GM20431 (cell line): ENCODE measurements around the gene SCYGR1.
"Not testable (repeated sequence)": the region's sequence is repeated elsewhere in the genome, so short reads cannot be mapped to it uniquely, and the experiment has no call there.

Source experiments
- in situ Hi-C: fragments of 300-500 bp; cut with MseI, MboI; formaldehyde crosslinking; loops from one replicate; pipeline ENCODE4 v1.15.0; 2020; ENCODE audit warnings: low sequenced_read_pairs; ENCODE audit not compliant: unreplicated experiment

Gene SCYGR1, protein sequence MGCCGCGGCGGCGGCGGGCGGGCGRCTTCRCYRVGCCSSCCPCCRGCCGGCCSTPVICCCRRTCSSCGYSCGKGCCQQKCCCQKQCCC

DNA sequence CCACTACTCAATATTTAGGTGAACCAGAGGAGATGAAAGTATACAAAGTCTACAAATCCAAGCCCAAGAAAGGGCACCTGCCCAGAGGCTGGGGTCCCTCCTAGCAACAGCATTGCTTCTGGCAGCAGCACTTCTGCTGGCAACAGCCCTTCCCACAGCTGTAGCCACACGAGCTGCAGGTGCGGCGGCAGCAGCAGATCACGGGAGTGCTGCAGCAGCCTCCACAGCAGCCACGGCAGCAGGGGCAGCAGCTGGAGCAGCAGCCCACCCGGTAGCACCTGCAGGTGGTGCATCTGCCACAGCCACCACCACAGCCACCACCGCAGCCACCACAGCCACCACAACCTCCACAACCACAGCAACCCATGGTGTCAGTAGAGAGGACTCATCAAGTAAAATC lies at the start of gene SCYGR1:
Gene SCYGR1 (minus strand): TSS at position 367 of the 400 bp plus-strand sequence. CDS start 0 bp downstream, at position 367.
- in situ Hi-C loops: not testable (repeated sequence)

DNA sequence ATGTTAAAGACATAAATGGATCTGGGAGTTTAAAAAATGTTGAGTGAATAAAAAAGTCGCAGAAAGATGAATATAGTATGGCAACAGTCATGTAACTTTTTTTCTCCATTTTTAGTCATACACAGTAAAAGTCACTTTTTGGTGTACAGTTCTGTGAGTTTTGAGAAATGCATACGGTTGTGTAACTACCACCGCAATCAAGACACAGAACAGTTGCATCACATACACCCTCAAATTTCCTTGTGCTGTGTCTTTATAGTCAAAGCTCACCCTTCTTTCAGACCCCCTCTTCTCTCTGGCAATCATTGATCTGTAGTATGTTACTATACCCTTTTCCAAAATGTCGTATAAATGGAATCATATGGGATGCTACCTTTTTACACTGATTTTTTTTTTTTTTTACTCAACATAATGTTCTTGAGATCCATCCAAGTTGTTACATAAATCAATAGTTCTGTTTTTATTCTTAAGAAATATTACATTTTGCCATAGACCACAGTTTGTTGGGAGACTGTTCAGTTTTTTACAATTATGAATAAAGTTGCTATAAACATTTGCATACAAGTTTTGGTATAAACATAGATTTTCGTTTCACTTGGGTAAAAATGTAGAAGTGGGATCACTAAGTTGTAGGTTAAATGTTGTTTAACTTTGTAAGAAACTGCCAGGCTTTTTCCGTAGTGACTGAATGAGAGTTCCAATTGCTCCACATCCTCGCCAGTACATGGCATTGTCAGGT lies 48.9 kb upstream of the SCYGR1 start:
- in situ Hi-C loops: no loop called here

- in situ Hi-C loops: no loop called here
Observed at GRCh38 chr2:227433171-227433570, 45.4 kb upstream of the SCYGR1 start.

DNA sequence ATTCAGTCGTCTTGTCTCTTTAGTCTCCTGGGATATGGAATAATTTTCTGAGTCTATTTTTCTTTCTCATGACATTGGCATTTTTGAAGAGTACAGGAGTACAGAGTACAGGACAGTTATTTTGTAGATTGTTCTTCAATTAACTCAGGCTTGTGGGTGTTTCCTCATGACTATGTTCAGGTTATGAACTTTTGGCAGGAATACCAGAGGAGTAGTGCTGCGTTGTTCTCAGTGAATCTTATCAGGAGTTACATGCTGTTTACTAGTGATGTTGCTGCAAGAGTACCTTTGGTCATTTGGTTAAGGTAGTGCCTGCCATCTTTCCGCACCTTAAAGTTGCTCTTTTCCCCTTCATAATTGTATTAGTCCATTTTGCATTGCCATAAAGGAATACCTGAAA lies 42.9 kb upstream of the SCYGR1 start:
- in situ Hi-C loops: no loop called here

DNA sequence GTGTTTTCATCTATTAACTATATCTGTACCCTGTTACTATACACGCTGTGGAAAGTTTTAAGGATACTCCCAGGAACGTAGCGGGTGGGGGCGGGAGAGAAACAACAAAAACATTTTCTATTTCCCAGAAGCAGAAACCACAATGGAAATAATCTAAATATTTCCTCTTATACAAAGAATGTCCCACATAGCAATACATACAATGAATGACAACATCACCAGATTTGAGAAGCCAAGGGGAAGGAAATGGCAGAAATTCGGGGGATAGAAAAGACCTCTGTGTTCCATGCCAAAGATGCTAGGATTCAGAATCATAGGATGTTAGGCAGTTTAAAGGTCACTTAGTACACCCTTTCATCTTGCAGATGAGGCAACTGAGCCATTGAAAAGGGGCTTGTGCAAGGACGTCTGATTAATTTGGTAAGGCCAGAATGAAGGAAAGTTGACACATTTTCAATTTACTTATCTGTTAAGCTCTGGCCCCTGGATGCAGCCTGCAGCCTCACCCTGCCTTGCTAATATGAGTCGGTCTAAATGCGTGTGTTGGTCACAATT lies 41.1 kb upstream of the SCYGR1 start:
- in situ Hi-C loops: no loop called here

- in situ Hi-C loops: loop anchor here (25.0 kb wide), 1 partner anchor 338 kb away; no protein-coding TSS in a partner anchor
Observed at GRCh38 chr2:227423656-227424499, 36.1 kb upstream of the SCYGR1 start.

DNA sequence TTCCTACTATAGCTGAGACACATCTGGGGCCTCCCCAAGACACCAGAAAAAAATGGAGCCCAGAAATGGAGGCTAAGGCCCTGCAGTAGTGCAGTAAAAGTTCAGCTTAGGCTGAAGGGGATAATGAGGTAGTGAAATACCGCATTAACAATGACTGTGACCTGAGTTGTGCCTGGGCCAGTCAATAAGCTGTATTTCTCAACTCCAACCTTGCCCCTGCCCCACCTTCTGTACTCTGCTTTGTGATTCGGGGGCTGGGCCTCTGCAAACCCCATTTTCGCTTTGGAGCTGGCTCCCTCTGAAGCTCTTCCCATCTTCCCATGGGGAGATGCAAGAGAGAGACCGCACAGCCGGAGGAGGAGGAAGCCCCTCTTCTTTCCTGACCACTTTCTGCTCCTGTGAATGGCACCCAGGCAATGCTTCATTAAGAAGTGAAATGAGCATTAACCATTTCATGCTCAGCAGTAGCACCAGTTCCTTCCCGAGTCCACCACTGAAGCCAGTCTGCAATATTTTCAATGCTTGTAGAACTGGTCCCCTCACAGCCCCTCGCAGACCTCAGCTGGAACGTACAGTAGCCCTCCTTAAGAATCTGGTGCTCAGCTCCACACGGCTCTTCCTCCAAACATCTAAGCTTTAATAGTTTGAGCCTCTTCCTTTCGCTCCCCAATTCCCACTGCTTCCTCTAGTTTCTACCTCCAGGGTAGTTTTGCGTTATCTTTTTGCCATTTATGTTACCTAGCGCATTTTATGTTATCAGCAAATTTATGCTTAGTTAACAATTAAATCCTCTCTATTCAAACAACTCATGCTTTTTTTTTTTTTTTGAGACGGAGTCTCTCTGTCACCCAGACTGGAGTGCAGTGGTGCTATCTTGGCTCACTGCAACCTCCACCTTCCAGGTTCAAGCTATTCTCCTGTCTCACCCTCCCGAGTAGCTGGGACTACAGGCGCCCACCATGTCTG lies 32.6 kb upstream of the SCYGR1 start:
- in situ Hi-C loops: loop anchor here (25.0 kb wide), 1 partner anchor 342 kb away; no protein-coding TSS in a partner anchor

- in situ Hi-C loops: loop anchor here (25.0 kb wide), 1 partner anchor 346 kb away; no protein-coding TSS in a partner anchor
Observed at GRCh38 chr2:227416701-227417100, 29.0 kb upstream of the SCYGR1 start.

GRCh38 chr2:227415538-227416424 lies 28.0 kb upstream of the SCYGR1 start:
- in situ Hi-C loops: loop anchor here (25.0 kb wide), 1 partner anchor 347 kb away; no protein-coding TSS in a partner anchor

DNA sequence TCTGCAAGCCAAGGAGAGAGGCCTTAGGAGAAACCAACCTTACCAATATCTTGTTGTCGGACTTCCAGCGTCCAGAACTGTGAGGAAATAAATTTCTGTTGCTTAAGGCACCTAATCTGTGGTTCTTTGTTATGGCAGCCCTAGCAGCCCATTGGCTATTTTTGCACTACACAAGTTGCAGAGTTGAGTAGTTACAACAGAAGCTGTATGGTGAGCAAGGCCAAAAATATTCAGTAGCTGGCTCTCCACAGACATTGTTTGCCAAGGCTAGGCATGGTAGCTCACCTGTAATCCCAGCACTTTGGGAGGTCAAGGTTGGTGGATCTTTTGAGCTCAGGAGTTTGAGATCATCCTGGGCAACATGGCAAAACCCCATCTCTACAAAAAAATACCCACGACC lies 27.1 kb upstream of the SCYGR1 start:
- in situ Hi-C loops: loop anchor here (25.0 kb wide), 1 partner anchor 347 kb away; no protein-coding TSS in a partner anchor

GRCh38 chr2:227413371-227413770 lies 25.6 kb upstream of the SCYGR1 start:
- in situ Hi-C loops: loop anchor here (25.0 kb wide), 1 partner anchor 349 kb away; no protein-coding TSS in a partner anchor

GRCh38 chr2:227412877-227413276 lies 25.1 kb upstream of the SCYGR1 start:
- in situ Hi-C loops: loop anchor here (25.0 kb wide), 1 partner anchor 349 kb away; no protein-coding TSS in a partner anchor

GRCh38 chr2:227411990-227412350 lies 24.2 kb upstream of the SCYGR1 start:
- in situ Hi-C loops: loop anchor here (25.0 kb wide), 1 partner anchor 350 kb away; no protein-coding TSS in a partner anchor

GRCh38 chr2:227411320-227411989 lies 23.7 kb upstream of the SCYGR1 start:
- in situ Hi-C loops: loop anchor here (25.0 kb wide), 1 partner anchor 351 kb away; no protein-coding TSS in a partner anchor

GRCh38 chr2:227410191-227410590 lies 22.4 kb upstream of the SCYGR1 start:
- in situ Hi-C loops: loop anchor here (25.0 kb wide), 1 partner anchor 352 kb away; no protein-coding TSS in a partner anchor

- in situ Hi-C loops: loop anchor here (25.0 kb wide), 1 partner anchor 355 kb away; no protein-coding TSS in a partner anchor
Observed at GRCh38 chr2:227407591-227408151, 19.9 kb upstream of the SCYGR1 start.
